ENCODE data around the gene PAPSS1.
"Not testable (repeated sequence)": the region's sequence is repeated elsewhere in the genome, so short reads cannot be mapped to it uniquely, and the experiment has no call there.

The PAPSS1 gene
- total RNA-seq: 32.6 to 43.1 reads per million in 2 donors

DNA sequence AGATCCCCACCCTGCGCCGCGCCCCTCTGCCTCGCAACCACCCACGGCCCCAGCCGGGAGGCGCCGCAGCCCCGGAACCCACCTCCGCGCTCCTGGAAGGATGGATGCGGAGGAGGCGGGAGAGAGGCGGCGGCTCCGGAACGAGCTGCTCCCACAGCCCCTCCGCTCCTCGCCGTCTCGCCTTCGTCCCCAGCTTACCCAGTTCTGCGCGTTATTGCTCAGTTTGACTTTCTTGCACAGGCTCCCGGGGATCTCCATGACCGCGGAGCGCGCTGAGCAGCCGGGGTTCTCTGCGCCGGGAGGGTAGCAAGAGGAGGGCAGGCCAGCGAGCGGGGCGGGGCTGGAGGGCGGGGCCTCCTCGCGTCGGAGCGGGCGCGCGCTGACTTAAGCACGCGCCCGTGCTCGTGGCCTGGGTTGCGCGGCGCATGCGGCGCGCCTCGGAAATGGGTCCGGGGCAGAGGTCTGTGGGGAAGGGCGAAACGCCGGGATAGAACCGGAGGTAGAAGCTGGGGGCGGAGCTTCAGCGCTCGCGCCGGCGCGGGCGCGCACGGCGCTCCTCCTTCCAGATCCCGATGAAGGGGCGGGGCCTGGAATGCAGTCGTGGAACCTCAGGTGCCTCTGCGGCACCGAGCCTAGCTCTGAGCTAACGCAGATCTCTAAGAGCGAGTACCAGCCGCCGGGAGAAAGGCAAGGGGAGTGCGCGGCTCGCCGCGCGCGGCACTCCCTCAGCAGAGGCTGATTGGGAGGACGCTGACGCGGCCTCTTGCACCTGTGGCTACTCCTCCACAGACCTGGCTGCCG is at the start of gene PAPSS1:
Gene PAPSS1, minus strand, starts transcription at position 313 of the 801 bp plus-strand sequence. Its CDS starts 55 bp downstream, at position 258.
- peak; percentile 90 for DNase-seq

DNA sequence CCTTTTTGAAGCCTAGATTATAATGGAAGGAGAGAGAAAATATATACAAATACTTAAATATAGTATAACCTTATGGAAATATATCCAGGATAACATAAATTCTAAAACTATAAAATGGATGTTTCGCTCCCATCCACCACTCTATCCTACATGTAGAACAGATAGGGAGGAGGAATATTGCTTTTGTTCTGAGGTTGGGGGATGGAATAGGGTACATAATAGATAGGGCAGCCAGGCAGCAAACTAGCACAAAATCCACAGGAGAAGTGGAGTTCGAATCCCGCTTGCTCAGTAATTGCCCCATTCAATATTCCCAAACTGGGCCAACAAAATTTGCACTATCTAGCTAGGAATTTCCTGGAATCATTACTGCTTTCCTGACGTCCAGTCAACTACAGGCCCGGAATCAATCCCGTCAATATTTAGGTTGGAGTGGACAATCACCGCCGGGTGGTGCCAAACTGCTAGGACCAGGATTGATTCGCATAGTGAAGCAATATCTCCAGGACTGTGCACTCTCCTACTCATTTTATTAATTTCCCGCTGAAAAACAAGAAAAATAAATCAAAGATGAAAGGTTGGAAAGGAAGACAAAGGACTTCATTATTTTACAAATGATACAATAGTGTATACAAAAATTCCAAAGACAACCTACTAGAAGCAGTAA is 40.4 kb upstream of the PAPSS1 start:
- no peak for DNase-seq

DNA sequence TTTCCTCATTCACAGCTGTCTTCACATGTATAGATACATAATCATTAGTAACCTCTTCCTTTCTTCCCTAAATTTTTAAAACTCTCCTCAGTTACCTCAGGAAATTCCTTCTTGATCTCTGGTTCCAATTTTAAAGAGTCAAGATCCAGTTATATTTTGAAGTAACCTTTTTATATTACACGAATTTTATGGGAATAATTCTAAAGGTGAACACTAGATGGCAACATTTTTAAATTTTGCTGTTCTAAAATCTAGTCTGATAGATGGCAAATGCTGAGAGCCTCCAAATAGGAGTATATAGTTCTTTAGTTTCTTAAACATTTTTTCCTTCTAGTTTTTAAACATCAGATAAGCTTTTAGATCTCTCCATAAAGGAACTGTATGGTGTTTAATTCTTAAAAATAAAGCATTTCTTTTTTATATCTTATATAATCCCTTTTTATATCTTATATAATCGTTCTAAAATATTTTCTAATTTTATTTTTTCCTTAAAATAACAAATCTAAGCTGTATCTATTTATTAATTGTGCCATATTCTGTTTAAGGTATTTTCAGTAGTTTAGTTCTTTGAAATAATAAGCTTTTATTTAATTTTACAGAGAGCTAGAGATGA is 37.9 kb upstream of the PAPSS1 start:
- DNase-seq: no peak

DNA sequence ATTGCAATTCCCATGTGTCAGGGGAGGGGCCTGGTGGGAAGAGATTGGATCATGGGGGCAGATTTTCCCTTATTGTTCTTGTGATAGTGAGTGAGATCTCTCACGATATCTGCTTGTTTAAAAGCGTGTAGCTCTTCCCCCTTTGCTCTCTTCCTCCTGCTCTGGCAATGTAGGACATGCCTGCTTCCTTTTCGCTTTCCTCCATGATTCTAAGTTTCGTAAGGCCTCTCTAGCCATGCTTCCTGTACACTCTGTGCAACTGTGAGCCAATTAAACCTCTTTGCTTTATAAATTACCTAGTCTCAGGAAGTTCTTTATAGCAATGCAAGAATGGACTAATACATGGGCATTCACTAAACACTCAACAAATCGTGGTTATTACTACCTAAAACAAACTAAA is 37.2 kb upstream of the PAPSS1 start:
- no peak for DNase-seq

DNA sequence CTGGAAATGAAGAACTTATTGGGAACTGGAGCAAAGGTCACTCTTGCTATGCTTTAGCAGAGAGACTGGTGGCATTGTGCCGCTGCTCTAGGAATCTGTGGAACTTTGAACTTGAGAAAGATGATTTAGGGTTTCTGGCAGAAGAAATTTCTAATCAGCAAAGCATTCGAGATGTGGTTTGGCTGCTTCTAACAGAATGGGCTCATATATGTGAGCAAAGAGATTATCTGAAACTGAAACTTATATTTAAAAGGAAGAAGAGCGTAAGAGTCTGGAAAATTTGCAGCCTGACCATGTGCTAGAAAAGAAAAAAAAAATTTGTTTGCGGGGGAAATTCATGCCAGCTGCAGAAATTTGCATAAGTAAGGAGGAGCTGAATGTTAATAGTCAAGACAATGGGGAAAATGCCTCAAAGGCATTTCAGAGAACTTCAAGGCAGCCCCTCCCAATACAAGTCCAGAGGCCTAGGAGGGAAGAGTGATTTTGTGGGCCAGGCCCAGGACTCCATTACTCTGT is 35.9 kb upstream of the PAPSS1 start:
- DNase-seq: no peak

DNA sequence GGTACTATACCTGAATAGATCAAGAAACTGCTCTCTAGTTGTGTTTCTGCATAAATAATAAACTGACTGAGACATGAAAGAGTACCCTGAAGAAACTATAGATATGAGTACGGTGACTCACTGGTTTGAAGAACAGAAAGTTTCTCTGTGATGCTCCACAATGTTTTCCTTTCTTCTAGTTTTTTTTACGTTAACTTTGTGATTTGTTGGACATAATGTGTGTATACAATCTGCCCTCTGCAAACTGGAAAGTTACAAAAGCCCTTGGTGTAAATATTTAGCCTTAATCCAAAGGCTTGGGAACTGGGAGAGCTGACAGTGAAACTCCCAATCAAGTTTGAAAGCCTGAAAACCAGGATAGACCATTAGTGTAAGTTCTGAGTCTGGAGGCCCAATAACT is 31.6 kb upstream of the PAPSS1 start:
- no peak for DNase-seq

DNA sequence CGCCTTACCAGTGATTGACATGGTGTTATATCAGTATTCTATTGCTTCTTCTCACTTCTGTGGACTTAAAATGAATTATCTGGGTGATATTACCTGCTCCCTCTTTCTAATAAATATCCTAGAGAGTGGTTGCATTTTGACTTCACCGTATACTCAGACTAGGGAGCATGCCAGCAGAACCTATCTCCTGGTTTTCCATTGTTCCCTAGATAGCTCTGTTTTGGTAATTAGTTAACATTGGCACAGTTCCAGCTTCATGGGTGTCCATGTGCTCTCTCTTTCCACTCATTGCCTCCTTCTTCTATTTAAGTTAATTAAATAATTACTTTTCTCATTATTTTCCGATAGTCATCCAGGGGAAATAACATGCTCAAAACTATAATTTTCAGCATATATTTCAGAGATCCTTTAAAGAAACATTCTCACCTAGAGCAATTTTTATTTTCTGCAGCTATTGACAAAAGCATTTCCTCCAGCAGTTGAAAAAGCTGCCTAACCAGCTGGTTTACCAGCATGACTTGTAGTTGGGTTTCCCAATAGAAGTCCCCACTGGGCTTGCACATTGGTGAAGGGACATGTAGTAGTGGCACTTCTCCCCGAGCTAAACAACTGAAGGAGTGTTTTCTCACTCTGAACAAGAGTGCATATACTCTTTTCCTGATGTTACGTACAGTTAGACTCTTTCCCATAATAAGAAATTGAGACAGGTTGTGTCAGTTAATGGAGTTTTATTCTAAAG is 27.9 kb upstream of the PAPSS1 start:
- no peak for DNase-seq

DNA sequence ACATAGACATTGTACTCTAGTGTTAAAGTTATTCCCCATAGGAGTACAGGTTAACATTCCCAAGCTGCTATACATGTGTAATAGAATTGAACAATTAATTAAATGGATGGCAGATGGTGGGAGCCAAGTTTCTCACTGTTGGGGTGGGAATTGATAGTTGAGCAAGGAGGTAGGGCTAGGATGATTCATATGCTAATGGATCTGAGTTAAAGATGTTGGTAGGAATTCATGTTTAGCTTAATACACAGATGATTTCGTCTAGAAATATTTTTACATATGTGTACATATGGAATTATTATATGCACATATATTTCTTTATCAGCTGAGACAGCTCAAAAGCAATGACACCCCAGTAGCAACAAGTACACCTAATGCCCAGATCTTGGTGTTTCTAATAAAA is 26.1 kb upstream of the PAPSS1 start:
- DNase-seq: no peak

DNA sequence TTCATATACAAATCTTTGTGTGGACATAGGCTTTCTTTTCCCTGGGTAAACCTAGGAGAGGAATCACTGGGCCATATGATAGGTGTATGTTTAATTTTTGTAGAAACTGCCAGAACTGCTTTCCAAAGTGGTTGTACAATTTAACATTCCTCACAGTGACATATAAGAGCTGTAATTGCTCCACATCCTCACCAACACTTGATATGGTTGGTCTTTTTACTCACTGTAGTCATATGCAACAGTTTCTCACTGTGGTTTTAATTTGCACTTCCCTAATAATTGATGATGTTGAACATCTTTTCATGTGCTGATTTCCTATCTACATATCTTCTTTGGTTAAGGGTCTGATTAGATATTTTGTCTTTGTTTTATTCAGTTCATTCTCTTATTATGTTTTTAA is 24.5 kb upstream of the PAPSS1 start:
- DNase-seq: no peak

DNA sequence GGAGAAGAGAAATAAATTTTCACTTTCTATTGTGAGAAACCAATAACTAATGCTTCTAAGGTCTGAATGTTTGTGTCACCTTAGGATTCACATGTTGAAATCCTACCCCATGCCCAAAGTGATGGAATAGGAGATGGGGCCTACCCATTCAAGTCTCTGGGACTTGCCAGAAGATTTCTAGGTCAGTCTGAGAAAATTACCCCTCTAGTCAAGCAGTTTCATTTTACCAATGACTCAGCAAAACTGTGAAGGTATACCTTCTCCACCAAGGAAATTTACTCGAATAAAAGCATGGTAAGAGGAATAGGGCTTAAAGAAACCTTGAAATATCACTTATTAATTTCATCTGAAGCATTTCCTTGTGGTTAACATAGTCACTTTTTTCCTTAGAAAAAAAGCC is 23.5 kb upstream of the PAPSS1 start:
- DNase-seq: no peak

DNA sequence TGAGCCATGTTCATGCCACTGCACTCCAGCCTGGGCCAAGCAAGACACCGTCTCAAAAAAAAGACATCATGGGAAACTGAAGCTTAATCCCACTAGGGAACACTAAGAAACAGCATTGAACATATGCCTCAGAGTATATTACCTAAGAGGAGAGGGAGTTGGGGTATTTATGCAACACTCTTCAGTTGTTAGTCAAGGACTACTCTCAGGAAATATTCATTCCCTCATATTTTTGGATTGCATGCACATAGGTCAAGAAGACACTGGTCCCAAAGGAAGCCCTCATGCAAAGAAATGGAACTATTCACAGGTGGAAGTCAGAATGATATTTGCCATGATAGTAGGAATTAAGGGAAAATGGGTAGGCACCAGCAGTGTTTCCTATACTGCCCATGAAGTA is 22.8 kb upstream of the PAPSS1 start:
- DNase-seq: no peak

DNA sequence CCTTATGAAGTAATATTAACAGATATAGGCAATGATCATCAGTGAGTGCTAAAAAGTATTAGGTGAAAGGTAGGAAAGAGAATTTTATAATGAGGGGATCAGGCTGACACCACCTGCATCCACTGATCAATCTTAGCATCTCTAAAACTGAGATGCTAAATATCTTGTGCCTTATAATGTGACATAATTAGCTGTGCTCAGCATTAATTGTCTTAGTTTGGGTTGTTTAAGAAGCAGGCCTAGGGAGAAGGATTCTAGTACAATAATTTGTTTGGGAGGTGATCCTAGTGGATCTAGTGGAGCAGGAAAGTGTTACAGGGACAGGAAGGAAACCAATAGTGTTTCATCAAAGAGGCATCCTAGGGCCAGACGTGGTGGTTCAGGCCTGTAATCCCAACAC is 22.2 kb upstream of the PAPSS1 start:
- no peak for DNase-seq

DNA sequence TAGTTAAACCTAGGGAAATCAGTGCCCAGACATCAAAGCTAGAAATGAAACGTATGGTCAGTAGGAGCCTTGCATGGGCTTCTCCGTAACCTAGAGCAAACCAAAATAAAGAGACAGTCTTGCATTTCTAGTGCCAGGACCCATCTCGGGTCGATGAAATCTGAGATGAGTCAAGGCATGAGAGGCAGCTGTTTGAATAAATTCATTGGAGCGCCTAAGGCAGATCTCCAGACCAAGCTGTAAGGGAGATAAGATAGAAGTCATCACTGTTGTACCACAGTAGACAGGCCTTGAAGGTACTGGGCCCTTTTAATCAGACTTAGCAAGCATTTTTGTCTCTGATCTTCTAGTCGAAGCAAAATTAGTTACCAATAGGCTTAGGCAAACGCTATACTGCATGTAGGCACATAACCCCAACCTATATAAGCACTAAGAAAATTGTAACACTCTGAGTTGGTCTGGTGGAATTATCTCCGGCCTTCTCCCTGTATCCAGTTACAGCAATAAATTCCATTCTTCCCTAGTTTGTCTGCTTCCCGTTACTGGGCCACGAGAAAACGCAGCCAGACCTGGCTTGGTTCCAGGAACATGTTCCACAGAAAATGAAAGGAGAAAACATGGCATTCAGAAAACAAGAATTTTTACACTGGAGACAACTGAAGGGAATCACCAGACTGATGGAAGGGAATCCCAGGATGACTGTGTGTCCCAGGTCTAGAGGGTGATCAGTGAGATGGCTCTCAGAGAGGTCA is 21.1 kb upstream of the PAPSS1 start:
- DNase-seq: no peak

DNA sequence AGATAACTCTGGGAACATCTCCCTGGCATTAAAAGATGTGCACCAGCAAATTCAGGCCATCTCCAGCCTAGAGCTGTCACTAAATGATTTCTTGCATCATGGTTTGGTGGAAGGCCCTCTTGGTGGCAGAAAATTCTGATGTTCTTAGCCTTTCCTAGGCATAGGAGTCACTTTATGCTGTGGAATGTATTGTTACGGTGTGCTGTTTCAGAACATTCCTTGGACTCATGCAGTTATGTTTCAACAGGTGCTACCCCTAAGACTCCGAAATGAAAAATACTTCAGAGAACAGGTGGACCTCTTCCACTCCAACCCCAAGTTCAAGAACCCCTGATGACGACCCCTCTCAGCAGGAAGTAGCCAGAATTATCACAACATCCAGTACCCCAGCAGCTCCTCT is 20.3 kb upstream of the PAPSS1 start:
- DNase-seq: no peak

DNA sequence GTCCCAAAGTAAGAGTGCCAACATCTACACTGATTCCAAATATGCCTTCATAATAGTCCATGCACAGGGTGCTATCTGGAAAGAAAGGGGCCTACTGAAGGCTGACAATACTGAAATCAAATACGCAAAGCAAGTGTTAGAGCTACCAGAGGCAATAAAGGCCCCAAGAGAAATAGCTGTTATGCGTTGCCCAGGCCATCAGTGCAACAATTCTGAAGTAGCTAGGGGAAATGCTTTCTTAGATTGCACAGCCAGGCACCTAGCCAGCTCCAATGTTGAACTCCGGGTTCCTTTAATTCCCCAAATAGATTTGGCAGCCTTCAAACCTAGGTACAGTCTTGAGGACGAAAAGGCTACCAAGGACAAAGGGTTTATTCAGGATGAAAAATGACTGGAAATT is 17.4 kb upstream of the PAPSS1 start:
- no peak for DNase-seq

DNA sequence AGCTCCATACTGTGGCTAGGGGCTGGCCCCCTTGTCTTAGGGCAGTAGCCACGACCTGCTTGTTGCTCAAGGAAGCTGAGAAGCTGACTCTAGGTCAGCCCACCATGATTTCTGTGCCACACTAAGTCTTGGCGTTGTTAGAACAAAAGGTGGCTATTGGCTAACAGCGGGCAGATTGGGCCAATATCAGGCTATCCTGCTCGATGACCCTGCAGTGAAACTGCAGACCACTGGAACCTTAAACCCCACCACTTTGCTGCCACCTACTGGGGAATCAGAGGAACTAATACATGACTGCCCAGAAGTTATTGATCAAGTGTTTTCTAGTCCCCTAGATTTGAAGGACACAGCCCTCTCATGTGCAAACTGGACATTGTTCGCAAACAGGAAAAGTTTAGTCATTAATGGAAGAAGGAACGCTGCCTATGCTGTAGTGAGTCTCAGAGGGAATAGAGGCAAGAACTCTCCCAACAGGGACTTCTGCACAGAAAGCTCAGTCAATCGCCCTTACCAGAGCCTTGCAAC is 17.0 kb upstream of the PAPSS1 start:
- DNase-seq: no peak

DNA sequence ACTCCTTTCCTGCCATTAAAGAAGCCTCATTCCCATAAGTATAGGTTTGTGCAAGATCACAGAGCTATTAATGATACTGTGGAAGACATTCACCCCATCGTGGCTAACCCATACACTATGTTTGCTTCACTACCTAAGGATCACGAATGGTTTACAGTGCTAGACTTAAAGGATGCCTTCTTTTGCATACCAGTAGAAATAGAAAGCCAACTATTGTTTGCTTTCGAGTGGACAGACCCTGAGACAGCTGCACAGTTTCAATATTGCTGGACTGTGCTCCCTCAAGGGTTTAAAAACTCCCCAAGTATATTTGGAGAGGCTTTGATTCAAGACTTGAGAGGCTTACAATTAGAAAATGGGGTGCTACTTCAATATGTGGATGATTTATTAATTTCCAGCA is 16.0 kb upstream of the PAPSS1 start:
- DNase-seq: no peak

DNA sequence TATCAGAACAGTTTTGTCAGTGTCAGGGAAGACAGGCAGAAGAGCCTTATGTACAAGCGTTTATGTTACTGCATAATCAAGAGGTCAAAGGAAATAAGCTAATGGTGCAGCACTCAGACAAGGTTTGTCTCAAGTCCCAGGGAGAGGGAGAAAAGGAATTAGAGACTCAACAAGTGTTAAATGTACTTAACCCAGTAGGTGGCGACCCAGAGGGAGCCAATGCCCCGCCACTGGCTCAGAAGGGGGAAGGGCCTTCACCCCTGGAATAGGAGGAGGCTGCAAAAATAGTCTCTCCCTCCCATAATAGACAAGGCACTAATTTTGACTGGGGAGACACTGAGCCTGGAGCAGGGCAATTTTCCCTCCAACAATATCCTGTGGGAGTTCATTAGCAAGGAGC is 14.1 kb upstream of the PAPSS1 start:
- DNase-seq: no peak

DNA sequence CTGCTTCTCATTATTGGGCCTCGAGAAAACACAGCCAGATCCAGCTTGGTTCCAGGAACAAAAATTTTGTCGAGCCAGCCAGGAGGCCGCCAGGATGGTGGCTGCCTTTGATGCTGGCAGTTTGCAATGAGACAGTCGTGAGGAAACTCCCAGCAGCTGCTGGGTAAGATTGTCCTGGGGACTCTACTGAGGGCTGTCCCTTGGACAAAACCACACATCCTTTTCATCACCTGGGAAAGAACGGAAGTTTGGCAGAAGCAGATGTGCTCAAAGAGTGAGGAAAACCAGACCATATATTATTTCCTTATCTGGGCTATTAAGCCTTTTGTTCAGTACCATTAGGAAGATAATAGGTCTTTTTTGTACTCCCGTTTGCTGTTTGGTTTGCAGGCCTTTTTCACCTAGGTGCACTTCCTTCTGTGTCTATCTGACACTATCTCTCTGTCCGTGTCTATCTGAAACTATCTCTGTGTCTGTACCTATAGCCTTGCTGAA is 13.4 kb upstream of the PAPSS1 start:
- DNase-seq: no peak

DNA sequence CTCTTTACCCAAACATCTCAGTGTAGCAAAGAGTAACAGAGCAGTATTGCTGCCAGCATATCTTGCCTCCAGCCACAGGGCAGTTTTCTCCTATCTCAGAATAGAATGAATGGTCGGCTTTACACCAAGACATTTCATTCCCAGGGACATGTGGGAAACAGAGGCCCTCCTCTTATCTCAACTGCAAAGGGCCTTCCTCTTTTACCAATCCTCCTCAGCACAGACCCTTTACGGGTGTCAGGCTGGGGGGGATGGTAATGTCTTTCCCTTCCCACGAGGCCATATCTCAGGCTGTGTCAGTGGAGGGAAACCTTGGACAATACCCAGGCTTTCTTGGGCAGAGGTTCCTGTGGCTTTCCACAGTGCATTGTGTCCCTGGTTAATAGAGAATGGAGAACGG is 9.0 kb upstream of the PAPSS1 start:
- not testable (repeated sequence) for DNase-seq

DNA sequence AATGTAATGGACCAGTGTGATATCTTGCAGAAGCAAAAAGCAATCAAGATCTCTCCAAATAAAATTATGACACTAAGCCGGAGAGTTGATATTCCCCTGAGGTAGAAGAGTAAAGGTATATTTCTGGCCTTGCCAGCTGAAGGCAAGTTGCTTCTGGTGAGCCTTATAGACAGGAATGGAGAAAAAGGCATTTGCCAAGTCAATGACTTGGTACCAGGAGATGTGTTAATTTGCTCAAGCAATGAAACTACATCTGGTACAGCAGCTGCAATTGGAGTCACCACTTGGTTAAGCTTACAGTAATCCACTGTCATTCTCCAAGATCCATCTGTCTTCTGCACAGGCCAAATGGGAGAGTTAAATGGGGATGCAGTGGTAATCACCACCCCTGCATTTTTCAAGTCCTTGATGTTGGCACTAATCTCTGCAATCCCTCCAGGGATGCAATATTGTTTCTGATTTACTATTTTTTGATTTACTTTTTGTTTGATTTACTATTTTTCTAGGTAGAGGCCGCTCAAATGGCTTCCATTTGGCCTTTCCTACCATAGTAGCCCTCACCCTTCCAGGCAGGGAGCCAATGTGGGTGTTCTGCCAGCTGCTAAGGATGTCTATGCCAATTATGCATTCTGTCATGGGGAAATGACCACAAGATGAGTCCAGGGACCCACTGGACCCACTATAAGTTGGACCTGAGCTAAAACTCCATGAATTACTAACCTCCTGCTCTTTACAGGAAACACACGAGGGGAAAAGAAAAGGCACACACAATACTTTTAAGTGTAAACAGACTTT is 6.3 kb upstream of the PAPSS1 start:
- DNase-seq: not testable (repeated sequence)
